Retinal pigment epithelial cell (primary cell): Measurements from ENCODE around the gene DPP9.
A peak's percentile ranks its signal among the peaks of the same experiment; 100 is the strongest.
"Not testable (repeated sequence)": the region's sequence is repeated elsewhere in the genome, so short reads cannot be mapped to it uniquely, and the experiment has no call there.

Experiments
- DNase-seq: peaks from one replicate; pipeline ENCODE4 v3.0.0-alpha.2; 2010; ENCODE audit warnings: low read depth
- H3K4me3 ChIP-seq: 2 replicates; pipeline ENCODE4 v1.5.1; 2011; ENCODE audit warnings: mild to moderate bottlenecking, low read length, control low read depth, moderate library complexity
- CTCF ChIP-seq: conservative IDR thresholded peaks from 2 replicates; pipeline ENCODE4 v1.5.1; 2011; ENCODE audit warnings: low read depth, low read length, control low read depth, inconsistent platforms

DPP9 gene

GRCh38 chr19:4749870-4750590, 26.4 kb upstream of the DPP9 start:
- no peak for TF ChIP-seq CTCF
- no peak for DNase-seq
- H3K4me3 ChIP-seq: no peak overlapping the region

GRCh38 chr19:4748589-4748988, 24.9 kb upstream of the DPP9 start:
- no peak for DNase-seq
- H3K4me3 ChIP-seq: no peak overlapping the region
- TF ChIP-seq CTCF: no peak

GRCh38 chr19:4748185-4748584, 24.5 kb upstream of the DPP9 start:
- H3K4me3 ChIP-seq: no peak overlapping the region
- no peak for DNase-seq
- no peak for TF ChIP-seq CTCF

GRCh38 chr19:4745986-4746385, 22.3 kb upstream of the DPP9 start:
- no peak for DNase-seq
- no peak for TF ChIP-seq CTCF
- H3K4me3 ChIP-seq: no peak overlapping the region

- not testable (repeated sequence) for DNase-seq, H3K4me3 ChIP-seq
Measured at GRCh38 chr19:4745175-4745574, 21.5 kb upstream of the DPP9 start.

GRCh38 chr19:4744451-4745174, 21.0 kb upstream of the DPP9 start:
- TF ChIP-seq CTCF: no peak
- no peak overlapping the region for H3K4me3 ChIP-seq
- DNase-seq: peak; percentile 81

GRCh38 chr19:4742723-4743646, 19.3 kb upstream of the DPP9 start:
- TF ChIP-seq CTCF: no peak
- no peak for DNase-seq
- no peak overlapping the region for H3K4me3 ChIP-seq
